Measurements from ENCODE around the gene FSD2.

The FSD2 gene, protein sequence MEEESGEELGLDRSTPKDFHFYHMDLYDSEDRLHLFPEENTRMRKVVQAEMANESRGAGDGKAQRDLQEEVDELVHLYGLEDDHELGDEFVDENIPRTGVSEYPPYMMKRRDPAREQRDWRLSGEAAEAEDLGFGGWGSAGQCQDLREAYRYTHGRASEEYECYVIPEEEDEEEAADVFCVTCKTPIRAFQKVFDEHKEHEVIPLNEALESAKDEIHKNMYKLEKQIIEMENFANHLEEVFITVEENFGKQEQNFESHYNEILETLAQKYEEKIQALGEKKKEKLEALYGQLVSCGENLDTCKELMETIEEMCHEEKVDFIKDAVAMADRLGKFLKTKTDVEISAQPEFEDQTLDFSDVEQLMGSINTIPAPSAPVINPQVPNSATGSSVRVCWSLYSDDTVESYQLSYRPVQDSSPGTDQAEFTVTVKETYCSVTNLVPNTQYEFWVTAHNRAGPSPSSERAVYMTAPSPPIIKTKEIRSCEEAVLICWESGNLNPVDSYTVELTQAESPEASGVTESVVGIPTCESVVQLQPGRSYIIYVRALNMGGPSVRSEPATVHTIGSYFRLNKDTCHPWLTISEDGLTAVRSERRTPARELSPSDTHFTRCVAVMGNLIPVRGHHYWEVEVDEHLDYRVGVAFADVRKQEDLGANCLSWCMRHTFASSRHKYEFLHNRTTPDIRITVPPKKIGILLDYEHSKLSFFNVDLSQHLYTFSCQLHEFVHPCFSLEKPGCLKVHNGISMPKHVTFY

DNA sequence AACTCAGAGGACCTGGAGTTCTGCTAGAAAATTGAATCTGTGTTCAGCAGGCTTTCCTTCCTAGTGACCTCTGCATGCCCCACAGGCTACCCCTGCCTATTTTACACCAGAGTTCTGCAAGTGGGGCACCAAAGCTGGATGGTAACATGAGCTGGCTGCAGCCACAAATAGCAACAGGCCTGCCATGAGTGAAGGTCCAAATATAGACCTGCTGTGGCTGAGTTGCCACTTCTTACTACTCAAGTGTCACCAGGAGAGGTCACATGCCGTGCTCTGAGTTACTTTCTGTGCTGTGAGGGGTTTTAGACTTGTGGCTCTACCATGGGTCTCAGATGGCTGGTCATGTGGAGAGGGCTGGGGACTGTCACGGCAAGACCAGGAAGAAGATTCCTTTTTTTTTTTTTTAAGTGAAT, at the start of gene FSD2:
Gene FSD2 (minus strand): TSS at position 76 of the 413 bp plus-strand sequence. CDS start 18,679 bp downstream, outside the sequence.
- DNase-seq, result no peak

DNA sequence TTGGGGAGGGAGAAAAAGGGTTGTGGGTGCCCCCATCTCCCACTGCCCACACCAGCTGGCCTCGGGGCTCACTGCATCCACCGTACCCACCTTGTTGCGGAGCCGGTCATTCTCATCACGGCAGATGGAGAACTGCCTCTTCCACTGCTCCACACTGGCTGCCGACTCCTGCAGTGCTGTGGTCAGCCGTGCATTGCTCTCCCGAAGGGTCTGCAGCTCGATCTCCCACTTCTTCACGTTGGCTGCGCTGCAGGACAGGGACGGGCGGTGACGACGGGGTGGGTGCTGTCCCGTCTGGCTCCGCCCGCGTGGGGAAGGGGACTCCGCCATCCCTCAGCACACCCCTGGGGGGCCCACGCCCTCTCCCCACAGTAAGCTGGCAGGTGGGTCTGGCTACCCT, 48.7 kb upstream of the FSD2 start:
- DNase-seq, result no peak

DNA sequence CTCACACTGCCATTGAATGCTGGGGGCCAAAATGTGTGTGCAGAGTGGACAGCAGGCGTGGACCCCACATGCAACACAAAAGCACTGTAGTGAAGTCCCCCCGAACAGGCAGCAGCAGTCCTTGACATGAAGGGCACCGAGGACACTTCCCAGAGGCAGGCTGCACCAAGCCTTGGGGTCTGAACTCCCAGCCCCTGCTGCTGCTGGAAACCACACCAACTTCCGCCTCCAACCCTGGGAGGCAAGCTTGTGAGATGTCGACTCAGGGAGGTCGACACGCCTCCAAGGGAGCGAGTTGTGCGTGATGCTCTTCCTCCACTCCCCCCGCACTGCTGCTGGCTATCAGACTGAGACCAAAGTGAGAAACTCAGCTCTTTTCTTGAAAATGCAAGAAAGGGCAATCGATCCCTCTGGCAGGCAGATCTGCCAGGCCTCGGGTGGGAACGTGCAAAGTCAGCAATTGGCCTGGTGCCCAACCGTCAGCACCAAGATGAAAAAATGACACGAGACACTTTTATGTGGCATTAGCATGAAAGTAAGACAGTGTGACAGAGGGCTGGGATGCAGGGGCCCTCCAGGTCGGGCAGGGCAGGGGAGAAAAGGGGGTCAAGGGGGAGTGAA, 47.2 kb upstream of the FSD2 start:
- DNase-seq, result no peak

DNA sequence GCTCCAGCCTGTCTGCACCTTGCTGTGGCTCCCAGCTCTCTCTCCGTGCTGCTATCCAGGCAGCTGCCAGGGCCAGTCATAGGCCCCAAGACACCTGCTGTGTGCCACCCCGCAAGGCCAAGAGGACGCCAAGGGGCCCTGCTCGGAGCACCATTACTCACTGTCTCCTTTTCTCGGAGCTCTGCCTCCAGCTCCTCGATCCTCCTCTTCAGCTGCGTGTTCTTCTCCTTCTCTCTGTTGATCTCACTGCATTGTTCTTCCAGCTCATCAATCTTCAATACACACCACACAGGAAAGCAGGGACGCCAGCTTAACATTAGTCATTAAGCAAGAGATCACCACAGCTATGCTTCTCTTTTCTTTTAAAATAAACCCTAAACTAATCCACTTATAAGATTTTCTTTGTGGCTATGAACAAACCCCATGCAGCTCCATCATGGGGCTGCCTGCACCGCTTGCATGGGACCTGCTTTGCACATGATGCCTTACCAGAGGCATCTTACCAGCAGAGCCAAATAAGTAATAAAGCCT, 46.2 kb upstream of the FSD2 start:
- DNase-seq, result no peak

DNA sequence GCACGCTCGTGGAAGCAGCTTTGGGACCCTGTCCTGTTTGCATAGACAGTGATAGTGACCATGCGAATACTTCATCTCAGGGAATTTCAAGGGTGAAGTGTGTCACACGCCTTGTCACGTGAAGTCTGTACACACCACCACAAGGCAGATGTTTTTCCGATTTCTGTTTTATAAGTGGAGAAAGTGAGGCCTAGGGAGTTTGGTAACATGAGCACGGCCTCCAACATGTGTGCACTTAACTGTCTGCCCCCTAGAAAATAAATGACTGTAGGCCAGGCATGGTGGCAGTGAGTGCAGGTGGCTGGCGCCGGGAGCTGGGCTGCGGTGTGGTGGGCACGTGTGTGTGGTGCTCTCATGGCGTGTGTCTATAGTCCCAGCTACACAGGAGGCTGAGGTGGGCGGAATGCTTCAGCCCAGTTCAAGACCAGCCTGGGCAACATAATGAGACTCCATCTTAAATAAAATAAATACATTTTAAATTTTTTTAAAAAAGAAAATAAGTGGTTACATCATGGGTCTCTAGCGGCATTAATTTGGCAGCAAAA, 45.5 kb upstream of the FSD2 start:
- DNase-seq, result no peak

DNA sequence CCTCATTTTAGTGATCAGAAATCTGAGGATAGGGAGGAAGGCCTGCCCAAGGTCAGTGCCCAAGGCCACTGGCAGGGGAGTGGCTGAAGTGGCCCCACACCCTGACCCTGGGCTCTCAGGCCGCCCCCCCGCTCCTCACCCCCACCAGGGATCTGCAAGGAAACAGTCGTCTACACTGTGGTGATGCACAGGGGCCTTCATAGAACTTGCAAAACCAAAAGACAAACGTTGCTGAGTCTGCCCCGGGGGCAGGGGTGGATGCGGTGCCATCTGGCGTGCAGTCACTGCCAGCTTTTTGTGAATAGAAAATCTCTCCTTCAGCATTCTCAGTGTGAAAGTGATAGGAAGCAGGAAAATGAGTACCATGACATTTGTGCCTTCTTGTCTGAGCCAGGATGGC, 44.9 kb upstream of the FSD2 start:
- no peak for DNase-seq

DNA sequence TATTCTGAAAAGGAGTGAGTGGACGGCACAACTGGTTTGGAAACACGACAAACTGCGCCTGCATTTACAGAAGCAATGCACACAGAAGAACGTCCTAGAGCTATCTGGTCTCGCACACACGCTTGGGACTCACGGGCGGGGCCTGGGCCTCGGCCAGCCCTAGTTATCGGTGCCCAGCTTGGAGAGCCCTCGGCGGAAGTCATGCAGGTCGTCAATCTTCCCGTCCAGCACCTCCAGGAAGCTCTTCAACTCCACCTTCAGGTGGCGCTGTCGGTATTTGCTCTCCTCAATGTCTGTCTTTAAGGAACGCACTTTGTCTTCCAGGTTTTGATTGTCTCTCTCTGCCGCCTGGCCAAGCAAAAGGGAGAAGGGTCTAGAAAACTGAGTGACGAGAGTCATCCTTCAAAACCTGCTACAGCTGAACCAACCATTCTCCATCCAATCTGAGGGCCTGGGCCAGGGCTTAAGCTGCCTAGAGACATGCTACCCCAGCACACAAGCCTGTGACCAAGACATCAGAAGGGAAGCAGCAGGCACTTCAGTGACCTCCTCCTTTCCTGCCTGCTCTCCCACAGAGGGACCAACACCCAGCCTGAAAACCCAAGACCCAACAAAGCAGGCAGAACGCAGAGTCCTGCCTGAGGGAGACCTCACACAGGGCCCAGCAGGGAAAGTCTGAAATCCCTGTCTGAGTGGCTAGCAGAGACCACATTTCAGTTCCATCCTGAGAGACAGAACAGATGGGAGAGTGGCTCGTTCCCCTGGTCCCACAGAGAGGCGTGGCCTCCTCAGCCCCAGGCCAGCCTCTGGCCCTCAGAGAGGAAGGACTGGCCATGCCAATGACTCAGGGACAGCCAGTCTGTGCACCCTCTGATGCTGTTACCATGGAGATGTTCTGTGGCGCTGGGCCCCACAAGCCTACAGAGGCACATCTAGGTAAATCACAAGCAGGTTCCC, 44.0 kb upstream of the FSD2 start:
- DNase-seq, result peak; percentile 59

DNA sequence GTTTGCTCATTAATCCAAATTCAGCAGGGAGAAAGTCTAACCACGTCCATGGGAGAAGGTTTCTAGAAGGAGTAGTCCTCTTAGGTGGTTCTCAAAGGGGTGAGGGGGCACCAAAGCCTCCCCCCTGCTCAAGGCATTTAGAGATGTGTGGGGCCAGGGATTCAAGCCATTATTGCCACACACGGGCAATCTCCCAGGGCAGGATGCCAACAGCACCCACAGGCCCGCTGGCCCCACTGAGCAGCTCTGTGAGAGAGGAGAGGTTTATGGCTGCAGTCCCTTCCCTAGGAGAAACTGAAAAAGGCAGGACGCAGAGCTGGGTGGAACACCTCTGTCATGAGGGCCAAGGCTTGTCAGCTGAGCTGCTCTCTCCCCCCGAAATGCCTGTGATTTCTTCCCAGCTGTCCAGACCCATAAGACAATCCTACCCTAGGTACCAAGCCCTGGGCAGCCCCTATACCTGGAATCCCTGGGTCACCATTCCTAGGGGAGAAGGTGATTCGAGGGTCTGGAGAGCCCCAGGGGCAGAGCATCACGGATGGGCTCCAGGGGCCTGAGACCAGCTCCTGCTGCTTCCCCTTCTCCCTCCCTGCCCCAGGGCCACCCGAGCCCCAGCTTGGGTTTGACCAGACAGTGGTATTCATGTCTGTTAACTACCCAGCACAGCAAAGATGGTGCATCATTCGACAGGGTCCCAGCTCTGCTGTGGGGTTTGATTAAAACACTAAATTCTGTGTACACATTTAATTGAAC, 42.5 kb upstream of the FSD2 start:
- DNase-seq, result no peak

DNA sequence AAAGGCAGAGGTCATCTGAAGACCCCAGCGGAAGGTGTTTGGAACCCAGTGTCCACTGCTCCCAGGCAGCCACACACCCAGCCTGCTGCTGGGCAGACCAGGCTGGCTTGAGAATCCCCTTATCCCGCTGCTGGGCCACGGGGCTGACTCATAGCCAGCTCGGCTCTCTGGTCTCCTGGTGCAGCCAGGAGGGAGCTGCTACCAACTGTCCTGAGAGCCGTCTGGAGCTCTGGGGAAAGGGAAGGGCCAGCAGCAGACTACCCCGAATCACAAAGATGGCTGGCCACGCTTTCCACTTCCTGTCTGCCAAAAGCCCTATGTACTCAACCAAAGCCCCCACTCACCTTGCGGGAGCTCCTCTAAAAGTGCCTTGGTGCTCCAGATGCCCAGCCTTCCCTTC, 41.8 kb upstream of the FSD2 start:
- DNase-seq, result no peak

DNA sequence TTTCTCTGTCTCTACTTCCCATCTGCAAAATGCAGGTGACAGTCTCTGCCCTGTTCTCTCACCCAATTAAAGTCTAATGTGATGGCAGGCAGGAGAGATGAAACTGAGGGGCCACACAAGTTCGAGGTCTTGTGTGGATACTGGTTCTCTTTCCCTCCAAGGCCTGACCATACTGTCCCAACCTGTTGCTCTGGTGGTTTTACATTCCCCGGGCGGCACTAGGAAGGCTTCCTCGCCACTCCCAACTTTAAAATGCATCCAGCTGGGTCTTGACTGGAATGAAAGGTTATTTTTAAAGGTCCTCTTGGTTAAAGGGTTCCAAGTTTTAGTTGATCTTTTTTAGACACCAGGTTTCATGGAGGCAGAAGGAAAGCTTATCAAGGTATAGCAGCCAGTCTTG, 40.8 kb upstream of the FSD2 start:
- no peak for DNase-seq

DNA sequence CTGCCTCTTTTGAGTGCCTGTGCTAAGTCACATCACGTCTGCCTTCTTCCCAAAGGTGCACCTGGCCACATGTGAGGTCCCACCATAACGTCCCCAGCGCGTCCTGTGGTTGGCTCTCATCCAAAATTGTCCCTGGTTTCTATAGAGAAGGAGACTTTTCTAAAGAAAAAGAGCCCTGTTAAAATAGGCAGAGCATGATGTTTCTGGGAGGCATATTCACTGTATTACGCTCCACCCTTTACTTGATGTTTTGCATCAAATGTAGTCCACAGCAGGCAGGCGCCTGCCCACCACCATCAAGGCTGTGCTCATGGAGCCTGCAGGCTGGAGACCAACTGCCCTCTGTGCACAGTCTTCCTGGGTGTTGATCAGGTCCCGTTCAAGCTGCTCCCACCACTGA, 39.8 kb upstream of the FSD2 start:
- DNase-seq, result no peak

DNA sequence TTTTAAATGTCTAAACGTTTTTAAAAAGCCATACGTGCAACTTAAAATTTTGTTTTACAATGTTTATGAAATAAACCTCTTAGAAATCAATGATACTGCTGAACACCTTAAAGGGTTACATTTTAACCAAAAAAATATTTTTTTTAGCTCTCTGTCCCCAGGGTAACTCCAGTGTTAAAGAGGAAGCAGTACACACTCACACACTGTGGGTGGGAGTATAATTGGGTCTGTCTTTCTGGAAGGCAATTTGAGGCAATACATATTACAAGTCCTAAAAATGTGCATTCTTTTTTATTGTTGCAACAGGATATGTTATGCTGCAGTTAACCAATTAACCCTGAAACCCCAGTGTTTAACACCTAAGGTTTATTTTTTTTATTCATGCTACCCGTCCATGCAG, 37.7 kb upstream of the FSD2 start:
- no peak for DNase-seq

DNA sequence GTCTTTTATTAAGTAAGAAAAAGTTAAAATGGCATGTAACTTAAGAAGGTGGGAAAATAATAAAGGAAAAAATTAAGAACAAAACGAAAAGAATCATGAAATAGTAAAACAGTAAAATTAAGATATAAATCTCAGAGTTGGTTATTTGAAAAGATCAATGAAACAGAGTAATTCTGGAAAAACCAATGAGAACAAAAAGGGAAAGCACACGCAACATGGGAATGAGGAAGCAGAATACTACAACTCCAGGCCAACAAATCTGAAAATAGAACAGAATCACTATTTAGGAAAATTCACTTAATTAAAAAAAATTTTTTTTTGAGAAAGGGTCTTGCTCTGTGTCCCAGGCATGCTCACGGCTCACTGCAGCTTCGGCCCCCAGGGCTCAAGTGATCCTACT, 34.3 kb upstream of the FSD2 start:
- DNase-seq, result no peak

DNA sequence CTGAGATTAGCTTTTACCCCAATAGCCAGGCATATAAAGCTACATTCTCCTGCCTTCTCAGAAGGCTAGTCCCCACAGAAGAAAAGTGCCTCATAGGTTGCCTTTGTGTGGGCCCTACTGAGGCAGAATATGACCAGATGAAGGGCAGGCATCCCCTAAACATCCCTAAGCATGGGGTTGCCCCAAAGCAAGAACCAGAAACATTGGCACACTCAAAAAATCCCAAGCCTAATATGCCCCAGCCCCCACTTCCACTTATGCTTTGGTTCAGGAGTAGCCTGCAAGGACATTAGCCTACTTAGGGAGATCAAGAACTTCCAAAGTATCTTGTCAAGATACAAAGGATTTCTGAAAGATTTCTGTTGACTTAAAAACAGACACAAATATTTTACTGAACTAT, 33.3 kb upstream of the FSD2 start:
- no peak for DNase-seq

DNA sequence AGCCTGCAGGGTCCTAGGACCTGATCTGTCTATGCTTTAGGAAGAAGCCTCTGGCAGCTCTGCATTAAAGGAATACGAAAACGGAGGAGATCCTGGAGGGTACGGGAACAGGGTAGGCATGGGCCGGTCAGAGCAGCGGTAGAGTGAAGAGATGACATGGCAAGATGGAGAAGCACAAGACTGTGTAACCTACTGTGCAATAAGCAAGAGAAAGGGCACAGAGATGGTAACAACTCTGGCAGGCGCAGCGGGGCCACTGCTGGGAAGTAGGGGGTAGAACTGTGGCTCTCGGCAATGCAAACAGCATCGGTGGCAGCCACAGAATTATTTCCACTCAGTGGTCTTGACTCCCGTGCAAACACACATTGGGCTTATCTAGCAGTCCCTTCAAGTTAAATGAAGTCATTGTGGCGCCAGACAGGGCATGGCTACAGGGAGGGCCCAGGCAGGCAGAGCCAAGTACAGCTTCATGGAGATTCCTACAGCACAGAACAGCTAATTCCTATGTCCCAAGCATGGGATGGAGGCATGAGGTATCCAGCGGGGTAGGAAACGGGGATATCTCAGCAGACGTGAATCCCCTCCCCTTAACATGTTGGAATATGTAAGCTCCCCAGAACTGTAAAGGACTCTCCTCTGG, 32.3 kb upstream of the FSD2 start:
- no peak for DNase-seq

DNA sequence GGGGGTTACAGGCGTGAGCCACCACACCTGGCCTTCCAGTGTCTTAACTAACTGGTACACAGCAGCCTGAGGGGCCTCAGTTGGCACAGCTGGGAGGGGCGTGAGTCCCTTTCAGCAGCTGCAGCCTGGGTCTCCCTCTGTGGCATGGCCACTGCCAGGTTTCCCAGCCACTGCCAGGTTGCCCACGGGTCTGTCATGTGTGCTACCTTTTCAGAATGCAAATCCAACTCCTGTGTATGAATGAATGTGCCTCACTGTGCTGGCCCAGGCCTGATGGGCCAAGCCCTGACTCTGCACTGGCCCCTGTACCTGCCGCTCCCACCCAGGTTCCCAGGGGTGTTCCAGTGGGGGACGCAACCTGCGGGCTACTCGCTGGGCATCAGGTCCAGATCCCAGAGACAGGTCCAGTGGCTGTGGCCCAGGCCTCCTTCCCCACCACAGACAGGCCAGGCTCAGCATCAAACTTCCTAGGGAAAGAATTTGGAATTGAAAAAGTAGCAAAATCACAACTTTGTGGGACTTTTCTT, 29.6 kb upstream of the FSD2 start:
- DNase-seq, result no peak

DNA sequence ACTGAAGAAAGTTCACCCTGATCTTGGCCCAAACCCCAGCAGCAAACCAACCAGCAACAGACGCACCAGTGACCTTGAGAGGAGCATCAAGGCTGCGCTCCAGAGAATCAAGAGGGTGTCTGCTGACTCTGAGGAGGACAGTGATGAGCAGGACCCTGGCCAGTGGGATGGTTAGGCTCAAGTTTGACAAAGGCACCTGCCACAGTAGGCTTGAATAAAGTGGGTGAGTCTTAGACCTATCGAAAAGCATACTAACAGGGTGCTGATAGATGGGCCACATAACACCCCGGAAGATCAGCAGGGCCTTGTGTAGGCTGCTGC, 27.5 kb upstream of the FSD2 start:
- DNase-seq, result no peak

DNA sequence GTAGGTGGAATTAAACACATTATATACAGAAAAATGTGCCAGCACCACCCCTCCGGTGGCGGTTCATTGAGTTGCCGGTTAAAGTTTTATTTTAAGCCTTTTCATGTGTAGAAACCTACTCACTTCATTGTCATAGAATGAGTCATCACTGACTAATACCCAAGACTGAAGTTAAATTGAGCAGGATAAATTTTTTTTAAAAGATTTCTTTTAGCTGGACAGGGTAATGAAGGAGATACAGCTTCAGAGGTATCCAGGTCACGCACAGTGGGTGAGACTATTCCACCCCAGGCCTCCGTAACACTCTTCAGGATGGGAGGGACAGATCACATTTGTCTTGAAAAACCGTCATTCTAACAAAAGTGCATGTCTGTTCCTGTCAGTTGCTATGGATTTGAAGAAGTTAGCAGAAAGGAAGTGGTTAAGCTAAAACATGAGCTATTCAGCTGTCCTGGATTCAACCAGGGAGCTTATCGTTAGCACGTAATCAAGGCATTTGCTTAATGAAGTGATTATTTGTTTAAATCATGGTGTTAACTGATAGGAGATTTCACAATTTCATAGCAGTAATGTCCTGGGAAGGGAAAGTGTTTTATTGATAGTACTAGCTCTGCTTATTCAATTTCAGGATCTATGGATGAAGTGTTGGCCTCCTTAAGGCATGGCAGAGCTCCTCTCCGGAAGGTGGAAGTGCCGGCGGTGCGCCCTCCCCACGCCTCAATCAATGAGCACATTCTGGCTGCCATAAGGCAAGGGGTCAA, 26.9 kb upstream of the FSD2 start:
- no peak for DNase-seq

DNA sequence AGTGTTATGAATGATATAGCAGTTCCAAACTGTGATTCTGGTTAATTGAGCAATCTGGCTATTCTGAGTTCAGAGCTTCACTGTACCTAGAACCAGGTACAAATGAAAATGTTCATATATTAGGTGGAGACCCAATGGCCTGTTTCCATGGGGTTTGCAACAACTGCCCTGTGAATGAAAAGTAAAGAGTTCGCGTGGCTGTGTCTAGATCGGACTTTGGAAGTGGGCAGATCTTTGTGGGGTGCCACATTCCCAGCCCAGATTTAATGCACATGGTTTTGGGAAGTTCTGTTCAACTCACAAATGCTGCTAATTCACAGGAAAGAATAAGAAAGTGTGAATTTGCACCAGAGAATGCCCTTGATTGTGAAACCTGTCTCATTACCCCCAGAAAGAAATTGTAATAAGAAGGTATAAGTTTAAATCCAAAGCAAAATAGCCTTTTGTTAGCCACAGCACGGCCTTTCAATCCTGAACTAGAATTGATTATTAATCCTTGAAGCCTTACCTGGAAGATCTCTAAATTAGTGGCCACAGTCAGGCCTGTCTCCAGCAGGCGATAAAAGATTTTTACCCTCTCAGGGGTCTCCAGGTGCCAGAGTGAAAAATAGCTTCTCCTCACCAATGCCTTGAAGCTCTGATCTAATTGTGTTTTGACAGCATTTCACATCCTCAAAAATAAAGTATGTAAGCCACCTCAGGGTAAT, 26.2 kb upstream of the FSD2 start:
- DNase-seq, result no peak
